Measurements from ENCODE around the gene CCT6B. TPM values are rescaled to one million over a fixed set of nuclear protein-coding genes. Genes with fewer than 3 reads are reported as not detected.

The CCT6B gene
- total RNA-seq, 4 donors from 2014 or later = 1.4 to 5.4 (median 2.8) TPM

DNA sequence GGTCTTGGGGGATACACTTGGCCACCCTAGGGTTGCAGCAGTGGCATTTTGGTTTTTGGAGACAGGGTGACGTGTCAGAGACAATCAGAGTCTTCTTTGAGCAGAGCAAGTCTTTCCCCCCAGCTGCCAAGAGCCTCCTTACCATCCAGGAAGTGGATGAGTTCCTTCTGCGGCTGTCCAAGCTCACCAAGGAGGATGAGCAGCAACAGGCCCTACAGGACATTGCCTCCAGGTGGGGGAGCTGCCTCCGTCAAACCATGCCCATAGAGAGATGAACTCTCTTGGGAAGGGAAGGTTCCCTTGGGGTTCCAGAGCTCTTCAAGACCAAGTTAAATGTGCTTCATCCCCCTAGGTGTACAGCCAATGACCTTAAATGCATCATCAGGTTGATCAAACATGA lies 30.3 kb upstream of the CCT6B start:
- no peak overlapping the region for H3K27ac ChIP-seq
- TF ChIP-seq POLR2A (IDR thresholded peaks at IDR 0.05) = no peak
- TF ChIP-seq, protein P1, sequence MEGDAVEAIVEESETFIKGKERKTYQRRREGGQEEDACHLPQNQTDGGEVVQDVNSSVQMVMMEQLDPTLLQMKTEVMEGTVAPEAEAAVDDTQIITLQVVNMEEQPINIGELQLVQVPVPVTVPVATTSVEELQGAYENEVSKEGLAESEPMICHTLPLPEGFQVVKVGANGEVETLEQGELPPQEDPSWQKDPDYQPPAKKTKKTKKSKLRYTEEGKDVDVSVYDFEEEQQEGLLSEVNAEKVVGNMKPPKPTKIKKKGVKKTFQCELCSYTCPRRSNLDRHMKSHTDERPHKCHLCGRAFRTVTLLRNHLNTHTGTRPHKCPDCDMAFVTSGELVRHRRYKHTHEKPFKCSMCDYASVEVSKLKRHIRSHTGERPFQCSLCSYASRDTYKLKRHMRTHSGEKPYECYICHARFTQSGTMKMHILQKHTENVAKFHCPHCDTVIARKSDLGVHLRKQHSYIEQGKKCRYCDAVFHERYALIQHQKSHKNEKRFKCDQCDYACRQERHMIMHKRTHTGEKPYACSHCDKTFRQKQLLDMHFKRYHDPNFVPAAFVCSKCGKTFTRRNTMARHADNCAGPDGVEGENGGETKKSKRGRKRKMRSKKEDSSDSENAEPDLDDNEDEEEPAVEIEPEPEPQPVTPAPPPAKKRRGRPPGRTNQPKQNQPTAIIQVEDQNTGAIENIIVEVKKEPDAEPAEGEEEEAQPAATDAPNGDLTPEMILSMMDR (IDR thresholded peaks at IDR 0.05 in 4 of 5, conservative IDR thresholded peaks at IDR 0.05 in 1 of 5) = no peak
- peaks cover 0 to 89% of the 10 kb centered on the region in 2 donors for H3K36me3 ChIP-seq
- in situ Hi-C loops (cut with MboI; ENCODE audit: low sequenced_read_pairs in 4 of 4) (loop anchor here in 3 of 4 donors (10.0 to 25.0 kb wide), 3 partner anchors 96 to 571 kb away; partner anchors contain the start of gene SLFN14 (in 2 of the 3)), intact Hi-C loops (cut with DNase I; ENCODE audit: low total_unique reads) (no loop called here)
- no peak for DNase-seq
- H3K27me3 ChIP-seq = no peaks in the 10 kb centered on the region
- no peak for ATAC-seq
- H3K4me1 ChIP-seq = no peaks in the 10 kb centered on the region
- H3K9me3 ChIP-seq = no peaks in the 10 kb centered on the region
- no peak overlapping the region for H3K4me3 ChIP-seq

DNA sequence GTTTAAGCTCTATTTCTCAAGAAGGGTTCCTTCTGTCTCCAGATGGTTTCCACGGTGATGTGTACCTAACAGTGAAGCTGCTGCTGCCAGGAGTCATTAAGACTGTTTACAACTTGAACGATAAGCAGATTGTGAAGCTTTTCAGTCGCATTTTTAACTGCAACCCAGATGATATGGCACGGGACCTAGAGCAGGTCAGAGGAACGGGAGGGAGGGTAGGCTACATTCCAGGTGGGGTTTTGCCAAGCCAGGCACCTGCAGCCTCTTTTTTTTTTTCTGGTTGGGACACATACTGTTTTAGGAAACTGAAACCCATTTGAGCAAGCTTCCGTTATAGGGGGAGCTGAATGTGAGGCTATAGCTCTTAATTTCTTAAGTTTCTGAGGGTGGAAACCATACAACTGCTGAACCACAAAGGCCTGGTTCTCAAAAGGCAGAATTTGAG lies 29.7 kb upstream of the CCT6B start:
- H3K4me1 ChIP-seq = no peaks in the 10 kb centered on the region
- peaks cover 0 to 89% of the 10 kb centered on the region in 2 donors for H3K36me3 ChIP-seq
- DNase-seq (no peak), ATAC-seq (no peak)
- no peak overlapping the region for H3K27ac ChIP-seq
- TF ChIP-seq POLR2A (IDR thresholded peaks at IDR 0.05) = no peak
- TF ChIP-seq, protein P1 (IDR thresholded peaks at IDR 0.05 in 4 of 5, conservative IDR thresholded peaks at IDR 0.05 in 1 of 5) = no peak
- in situ Hi-C loops (cut with MboI; ENCODE audit: low sequenced_read_pairs in 4 of 4) (loop anchor here in 3 of 4 donors (10.0 to 25.0 kb wide), 3 partner anchors 96 to 571 kb away; partner anchors contain the start of gene SLFN14 (in 2 of the 3)), intact Hi-C loops (cut with DNase I; ENCODE audit: low total_unique reads) (no loop called here)
- no peaks in the 10 kb centered on the region for H3K9me3 ChIP-seq
- no peak overlapping the region for H3K4me3 ChIP-seq
- no peaks in the 10 kb centered on the region for H3K27me3 ChIP-seq

DNA sequence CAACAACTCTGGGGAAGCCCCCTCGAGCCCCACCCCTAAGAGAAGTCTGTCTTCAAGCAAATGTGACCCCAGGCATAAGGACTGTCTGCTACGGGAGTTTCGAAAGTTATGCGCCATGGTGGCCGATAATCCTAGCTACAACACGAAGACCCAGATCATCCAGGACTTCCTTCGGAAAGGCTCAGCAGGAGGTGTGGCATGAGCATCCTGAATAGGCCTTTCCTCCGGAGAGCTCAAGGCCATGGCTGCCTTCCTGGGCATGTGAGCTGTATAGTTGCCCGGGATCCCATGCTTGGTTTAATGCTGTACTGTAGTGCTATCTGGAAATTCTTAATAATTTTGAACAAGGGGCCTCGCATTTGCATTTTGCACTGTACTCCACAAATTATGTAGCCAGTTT lies 28.2 kb upstream of the CCT6B start:
- Histone ChIP-seq H3K9me3 (no peaks in the 10 kb centered on the region), H3K27me3 (no peaks in the 10 kb centered on the region), H3K4me3 (no peak overlapping the region), H3K36me3 (peaks cover 0 to 88% of the 10 kb centered on the region in 2 donors), H3K27ac (no peak overlapping the region), H3K4me1 (no peaks in the 10 kb centered on the region)
- TF ChIP-seq, protein P1 (IDR thresholded peaks at IDR 0.05 in 4 of 5, conservative IDR thresholded peaks at IDR 0.05 in 1 of 5) = no peak
- TF ChIP-seq POLR2A (IDR thresholded peaks at IDR 0.05) = no peak
- ATAC-seq (no peak), DNase-seq (no peak)
- intact Hi-C loops (cut with DNase I; ENCODE audit: low total_unique reads) (loop anchor here (10.0 kb wide), 1 partner anchor 255 kb away; the partner anchor contains the start of gene SLFN5), in situ Hi-C loops (cut with MboI; ENCODE audit: low sequenced_read_pairs in 4 of 4) (loop anchor here in 3 of 4 donors (25.0 kb wide), 2 partner anchors 98 to 573 kb away; partner anchors contain the start of gene SLFN14 (in 2 of the 3))

DNA sequence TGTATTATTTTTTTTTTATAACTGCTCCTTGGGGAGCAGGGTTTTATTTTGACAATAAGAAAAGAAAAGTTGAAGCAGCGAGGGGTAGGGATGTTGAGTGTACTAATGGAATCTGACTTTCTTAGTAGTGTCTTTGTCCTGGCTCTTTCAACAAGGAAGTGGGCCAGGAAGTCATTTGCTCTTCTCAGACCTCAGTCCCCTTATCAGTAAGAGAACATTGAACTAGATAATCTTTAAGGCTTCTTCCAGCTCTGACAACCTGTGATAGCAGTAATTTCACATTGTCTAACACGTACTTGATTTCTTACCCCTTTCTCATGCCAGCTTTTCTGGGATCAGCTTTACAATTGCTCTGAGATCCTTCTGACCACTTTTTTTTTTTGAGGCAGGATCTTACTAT lies 27.4 kb upstream of the CCT6B start:
- ATAC-seq = no peak
- H3K4me1 ChIP-seq = no peaks in the 10 kb centered on the region
- DNase-seq = no peak
- no peak overlapping the region for H3K4me3 ChIP-seq
- TF ChIP-seq POLR2A (IDR thresholded peaks at IDR 0.05) = no peak
- TF ChIP-seq, protein P1 (IDR thresholded peaks at IDR 0.05 in 4 of 5, conservative IDR thresholded peaks at IDR 0.05 in 1 of 5) = no peak
- in situ Hi-C loops (cut with MboI; ENCODE audit: low sequenced_read_pairs in 4 of 4) = loop anchor here in 3 of 4 donors (25.0 kb wide), 2 partner anchors 99 to 574 kb away; partner anchors contain the start of gene SLFN14 (in 2 of the 3)
- peaks cover 0 to 79% of the 10 kb centered on the region in 2 donors for H3K36me3 ChIP-seq
- H3K9me3 ChIP-seq = no peaks in the 10 kb centered on the region
- intact Hi-C loops (cut with DNase I; ENCODE audit: low total_unique reads) = loop anchor here (10.0 kb wide), 1 partner anchor 256 kb away; the partner anchor contains the start of gene SLFN5
- no peak overlapping the region for H3K27ac ChIP-seq
- H3K27me3 ChIP-seq = no peaks in the 10 kb centered on the region
